ENCODE measurements around the gene VIPR2.
"Not testable (repeated sequence)": the region's sequence is repeated elsewhere in the genome, so short reads cannot be mapped to it uniquely, and the experiment has no call there.

The VIPR2 gene

GRCh38 chr7:159105066-159105780, 39.4 kb downstream of the VIPR2 start:
- DNase-seq (ENCODE audit: low read depth) = no peak
- H3K4me3 ChIP-seq (ENCODE audit: low read depth, low read length) = no peak overlapping the region
- no peak for TF ChIP-seq CTCF (IDR thresholded peaks at IDR 0.05; ENCODE audit: control insufficient read depth, extremely low read depth, insufficient read depth)

- TF ChIP-seq CTCF (IDR thresholded peaks at IDR 0.05; ENCODE audit: control insufficient read depth, extremely low read depth, insufficient read depth) = no peak
- DNase-seq (ENCODE audit: low read depth) = no peak
- H3K4me3 ChIP-seq (ENCODE audit: low read depth, low read length) = no peak overlapping the region
Measured at GRCh38 chr7:159104188-159104920, 40.3 kb downstream of the VIPR2 start.

- no peak overlapping the region for H3K4me3 ChIP-seq (ENCODE audit: low read depth, low read length)
- TF ChIP-seq CTCF (IDR thresholded peaks at IDR 0.05; ENCODE audit: control insufficient read depth, extremely low read depth, insufficient read depth) = no peak
- DNase-seq (ENCODE audit: low read depth) = no peak
Measured at GRCh38 chr7:159103382-159104187, 41.1 kb downstream of the VIPR2 start.

GRCh38 chr7:159102681-159103381, 41.8 kb downstream of the VIPR2 start:
- DNase-seq (ENCODE audit: low read depth) = no peak
- H3K4me3 ChIP-seq (ENCODE audit: low read depth, low read length) = no peak overlapping the region
- TF ChIP-seq CTCF (IDR thresholded peaks at IDR 0.05; ENCODE audit: control insufficient read depth, extremely low read depth, insufficient read depth) = no peak

- DNase-seq (ENCODE audit: low read depth); H3K4me3 ChIP-seq (ENCODE audit: low read depth, low read length): not testable (repeated sequence)
Measured at GRCh38 chr7:159101661-159102091, 43.0 kb downstream of the VIPR2 start.

- not testable (repeated sequence) for DNase-seq (ENCODE audit: low read depth); H3K4me3 ChIP-seq (ENCODE audit: low read depth, low read length)
Measured at GRCh38 chr7:159101083-159101395, 43.6 kb downstream of the VIPR2 start.

- not testable (repeated sequence) for H3K4me3 ChIP-seq (ENCODE audit: low read depth, low read length); DNase-seq (ENCODE audit: low read depth)
Measured at GRCh38 chr7:159100281-159101082, 44.2 kb downstream of the VIPR2 start.
